GM18519 (cell line): ENCODE data around the gene NCF4.

Experiments
- ATAC-seq: cut with Tn5 transposase; IDR thresholded peaks from one replicate; pipeline ENCODE4 v1.9.1; 2021; ENCODE audit warnings: mild to moderate bottlenecking, moderate library complexity; ENCODE audit not compliant: unreplicated experiment, low FRiP score

The NCF4 gene

DNA sequence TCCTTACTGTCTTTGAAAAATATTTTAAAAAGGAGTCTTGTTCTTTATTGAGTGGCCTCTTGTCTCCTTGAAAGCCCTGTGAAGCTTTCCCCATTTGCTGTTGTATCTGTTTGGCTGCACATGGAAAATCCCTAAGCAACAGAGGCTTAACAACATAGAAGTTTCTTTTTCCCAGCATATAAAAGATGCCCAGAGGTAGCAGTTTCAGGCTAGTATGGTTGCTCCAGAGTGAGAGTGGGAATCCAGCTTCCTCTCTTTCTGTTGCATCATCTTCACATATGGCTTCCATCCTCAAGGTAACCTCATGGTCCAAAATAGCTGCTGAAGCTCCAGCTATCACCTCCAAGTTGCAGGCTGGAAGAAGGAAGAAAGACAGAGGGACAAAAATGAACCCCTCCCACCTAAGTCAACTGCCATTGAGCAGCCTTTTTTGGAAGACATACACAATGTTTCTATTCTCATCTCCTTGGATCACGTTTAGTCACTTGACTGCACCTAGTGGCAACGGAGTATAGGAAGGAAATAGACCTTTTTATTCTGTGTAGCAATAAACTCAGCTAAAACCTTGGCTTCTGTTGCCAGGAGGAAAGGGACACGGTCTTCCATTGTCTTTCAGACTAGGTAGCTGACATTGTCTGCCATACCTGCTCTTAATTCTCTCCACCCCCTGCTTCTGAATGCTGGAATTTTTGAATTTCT is 57.9 kb downstream of the NCF4 start:
- ATAC-seq: no peak

DNA sequence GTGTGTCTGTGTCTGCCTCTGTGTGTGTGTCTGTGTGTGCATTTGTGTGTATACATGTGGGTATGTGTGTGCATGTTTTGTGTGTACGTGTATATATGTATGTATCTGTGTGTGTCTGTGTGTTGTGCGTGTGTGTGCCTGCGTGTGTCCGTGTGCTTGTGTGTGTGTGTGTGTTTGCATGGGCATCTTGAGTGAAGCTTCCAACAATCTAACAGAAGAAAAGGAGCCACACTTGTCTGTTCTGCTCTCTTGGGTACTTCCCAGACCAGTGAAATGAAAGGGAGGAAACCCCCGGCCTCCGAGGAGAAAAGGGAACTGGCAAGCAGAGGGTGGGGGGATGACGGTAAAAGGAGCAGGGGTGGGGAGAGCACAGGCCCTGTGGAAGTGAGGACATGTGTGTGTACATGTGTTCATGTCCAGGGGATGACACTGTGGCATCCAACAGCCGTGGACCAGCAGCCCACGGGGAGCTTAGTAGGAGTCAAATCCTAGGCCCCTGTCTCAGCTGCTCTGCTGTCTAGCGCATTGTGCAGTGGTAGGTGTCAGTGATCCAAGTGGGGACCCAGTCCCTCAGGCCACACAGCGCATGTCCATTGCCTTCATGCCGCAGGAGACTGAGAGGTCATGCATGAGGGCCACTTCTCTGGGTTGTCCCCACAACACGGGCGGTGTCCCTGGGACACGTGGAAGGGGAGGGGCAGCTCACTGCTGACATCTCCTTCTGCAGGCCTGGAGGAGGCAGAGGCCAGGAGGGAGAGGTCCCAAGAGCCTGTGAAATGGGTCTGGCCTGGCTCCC is 60.7 kb downstream of the NCF4 start:
- no peak for ATAC-seq

- ATAC-seq: no peak
Measured at GRCh38 chr22:36922105-36922608, 61.4 kb downstream of the NCF4 start.

DNA sequence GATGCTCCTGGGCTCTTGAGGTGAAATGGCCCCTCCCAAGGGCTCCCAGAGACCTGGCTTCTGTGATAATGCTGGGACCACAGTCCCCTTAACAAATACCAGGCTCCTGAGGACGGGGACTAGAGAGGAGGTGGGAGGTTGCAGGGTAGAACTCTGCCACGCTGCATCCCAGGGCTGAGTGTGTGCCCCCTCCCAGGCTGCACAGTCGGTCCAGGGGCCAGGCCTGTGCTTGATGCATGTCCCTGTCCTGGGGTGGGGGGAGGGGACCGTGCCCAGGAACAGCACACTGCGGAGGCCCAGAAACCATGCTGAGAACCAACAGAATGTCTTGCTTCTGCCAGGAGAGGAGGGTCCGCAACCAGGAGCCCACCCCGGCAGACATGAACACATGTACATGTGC is 61.9 kb downstream of the NCF4 start:
- ATAC-seq: no peak

GRCh38 chr22:36923131-36923788 is 62.5 kb downstream of the NCF4 start:
- no peak for ATAC-seq

DNA sequence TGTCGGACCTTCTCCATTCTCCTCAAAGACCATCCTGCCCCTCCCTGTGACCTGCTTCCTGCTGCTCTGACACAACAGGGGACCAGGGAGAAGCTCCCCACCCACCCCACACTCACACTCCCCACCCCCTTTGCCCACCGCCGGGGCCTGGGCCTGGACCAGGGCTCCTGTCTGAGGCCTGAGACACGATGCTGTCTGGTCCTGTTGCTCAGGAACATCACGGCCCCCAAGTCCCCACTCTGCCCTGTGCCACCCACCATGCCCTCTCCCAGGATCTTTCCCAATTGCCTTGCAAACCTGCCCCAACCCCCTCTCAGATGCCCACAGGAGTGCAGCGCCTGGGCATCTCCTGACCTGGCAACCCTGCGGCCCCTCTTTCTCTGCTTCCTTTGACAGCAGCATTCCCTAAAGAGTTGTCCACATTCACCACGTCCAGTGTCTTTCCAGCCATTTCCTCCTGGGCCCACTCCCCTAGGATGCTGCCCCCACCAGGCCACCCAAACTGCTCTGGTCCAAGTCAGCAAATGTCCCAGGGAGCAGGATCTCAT is 63.4 kb downstream of the NCF4 start:
- ATAC-seq: no peak

DNA sequence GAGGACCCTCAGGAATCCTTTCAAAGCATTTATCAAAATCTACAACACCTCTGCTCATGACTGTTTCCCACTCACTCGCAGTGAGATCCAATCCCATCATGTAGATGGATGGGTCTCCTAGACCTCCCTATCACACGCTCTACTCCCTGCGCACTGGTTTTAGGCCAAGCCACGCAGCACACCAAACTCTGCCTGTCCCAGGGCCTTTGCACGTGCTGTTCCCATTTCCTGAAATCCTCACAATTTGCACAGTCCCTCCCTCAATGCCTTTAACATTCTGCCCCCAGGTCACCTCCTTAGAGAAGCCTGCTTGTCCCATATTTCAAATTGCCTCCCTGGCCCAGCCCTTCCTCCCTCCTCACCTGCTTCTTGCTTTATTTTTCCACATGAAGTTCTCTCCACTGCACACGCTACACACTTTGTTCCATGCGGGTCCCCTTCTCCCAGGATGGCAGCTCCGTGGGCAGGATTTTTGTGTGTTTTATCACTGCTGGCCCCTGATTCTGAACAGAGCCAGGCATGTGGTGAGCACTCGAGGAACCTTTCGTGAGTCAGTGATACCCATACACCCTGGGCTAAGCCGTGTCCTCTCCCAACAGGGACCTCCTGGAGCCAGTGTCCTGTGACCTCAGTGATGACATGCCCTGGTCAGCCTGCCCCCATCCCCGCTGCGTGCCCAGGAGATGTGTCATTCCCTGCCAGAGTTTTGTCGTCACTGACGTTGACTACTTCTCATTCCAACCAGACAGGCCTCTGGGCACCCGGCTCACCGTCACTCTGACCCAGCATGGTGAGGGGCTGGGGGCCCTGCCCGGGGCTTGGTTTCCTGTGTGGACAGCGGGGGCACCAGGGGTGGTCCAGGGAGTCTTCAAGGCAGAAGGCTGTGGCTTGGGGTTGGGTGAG is 64.8 kb downstream of the NCF4 start:
- ATAC-seq: no peak

GRCh38 chr22:36926309-36926708 is 65.5 kb downstream of the NCF4 start:
- ATAC-seq: no peak

- ATAC-seq: no peak
Measured at GRCh38 chr22:36926721-36927435, 66.1 kb downstream of the NCF4 start.
